Suprapubic skin (tissue), 3 donors: Measurements from ENCODE around the gene VSTM2B.

Experiments
- CTCF ChIP-seq, 2 donors: fragments of 200-600 bp in 1 of 2; fragments of 450-650 bp in 1 of 2; sonication (generic) in 1 of 2; IDR thresholded peaks; one replicate each; pipeline ENCODE4 v1.5.1; 2016 to 2019; ENCODE audit warnings: antibody characterized with exemption in 2 of 2, mild to moderate bottlenecking in 1 of 2, moderate library complexity in 1 of 2
- EP300 ChIP-seq: sonication (generic); formaldehyde crosslinking; IDR thresholded peaks from one replicate; pipeline ENCODE4 v1.6.1; 2017; ENCODE audit warnings: antibody characterized with exemption
- POLR2A ChIP-seq, 2 donors: fragments of 450-650 bp; IDR thresholded peaks; one replicate each; pipeline ENCODE4 v1.6.1; 2017; ENCODE audit warnings: antibody characterized with exemption in 2 of 2, mild to moderate bottlenecking in 2 of 2, moderate library complexity in 2 of 2

DNA sequence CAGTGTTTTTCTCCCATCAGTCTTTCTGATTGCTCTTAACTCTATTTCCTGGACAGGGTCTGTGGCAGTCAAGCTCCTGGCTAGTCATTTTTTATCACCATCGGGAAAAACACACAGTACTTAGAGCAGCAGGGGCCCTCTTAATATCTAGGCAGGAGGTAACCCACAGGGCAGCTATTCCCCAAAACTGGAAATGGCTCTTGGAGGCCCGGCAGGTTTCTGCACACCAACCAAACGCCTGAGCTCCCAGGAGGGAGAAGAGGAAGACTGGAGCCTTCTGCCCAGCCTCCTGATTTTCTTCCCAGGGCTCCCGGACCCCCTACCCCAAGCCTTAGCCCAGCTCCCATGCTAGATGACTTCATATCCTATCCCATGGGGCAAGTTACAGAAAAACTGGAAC lies 49.3 kb upstream of the VSTM2B start:
- no peak for TF ChIP-seq CTCF (IDR thresholded peaks at IDR 0.05)
- no peak for TF ChIP-seq POLR2A (IDR thresholded peaks at IDR 0.05)
- no peak for TF ChIP-seq EP300
